Activated T-helper 1 cell treated with anti-CD3 and anti-CD28 coated beads, Interleukin-2, amount 50 U/mL, for 16 hours (primary cell): ENCODE measurements around the gene RTBDN.
"Not testable (repeated sequence)": the region's sequence is repeated elsewhere in the genome, so short reads cannot be mapped to it uniquely, and the experiment has no call there.

Experiments
- DNase-seq, 2 donors: peaks; one replicate each; pipeline ENCODE4 v3.0.0-alpha.2; 2020; ENCODE audit warnings: low read depth in 1 of 2, low spot score in 1 of 2

Gene RTBDN

GRCh38 chr19:12825254-12826131 is 8.9 kb downstream of the RTBDN start:
- no peak for DNase-seq

- no peak for DNase-seq
These were observed 12.6 kb downstream of the RTBDN start for GRCh38 chr19:12821761-12822160.

- DNase-seq: not testable (repeated sequence)
These were observed 16.6 kb downstream of the RTBDN start for GRCh38 chr19:12817810-12818209.

- DNase-seq: not testable (repeated sequence)
These were observed 17.2 kb downstream of the RTBDN start for GRCh38 chr19:12817188-12817587.

GRCh38 chr19:12815088-12815487 is 19.3 kb downstream of the RTBDN start:
- DNase-seq: no peak

GRCh38 chr19:12806242-12807081 is 27.9 kb downstream of the RTBDN start, which contains the start of gene RNASEH2A:
Gene RNASEH2A, plus strand, starts transcription at chr19:12806584. Its CDS starts 90 bp downstream, at chr19:12806674.
- peak; percentile 69 to 81 for DNase-seq

GRCh38 chr19:12804051-12804450 is 30.3 kb downstream of the RTBDN start:
- DNase-seq: no peak

- no peak for DNase-seq
These were observed 31.9 kb downstream of the RTBDN start for GRCh38 chr19:12802267-12803106.

- peak; percentile 63 to 64 for DNase-seq
These were observed 32.7 kb downstream of the RTBDN start, which contains the start of the genes PRDX2 and THSD8 for GRCh38 chr19:12801466-12802266. Gene PRDX2, minus strand, starts transcription at chr19:12801800. Its CDS starts 539 bp downstream, at chr19:12801261. Gene THSD8, plus strand, starts transcription at chr19:12802069. Its CDS starts 3 bp downstream, at chr19:12802072.

GRCh38 chr19:12800923-12801465 is 33.4 kb downstream of the RTBDN start:
- DNase-seq: no peak

GRCh38 chr19:12800466-12800770 is 34.0 kb downstream of the RTBDN start:
- no peak for DNase-seq

GRCh38 chr19:12799742-12800465 is 34.5 kb downstream of the RTBDN start:
- DNase-seq: no peak

- not testable (repeated sequence) for DNase-seq
These were observed 36.8 kb downstream of the RTBDN start for GRCh38 chr19:12797607-12798006.

- no peak for DNase-seq
These were observed 37.2 kb downstream of the RTBDN start for GRCh38 chr19:12797141-12797587.

GRCh38 chr19:12796146-12797071 is 38.0 kb downstream of the RTBDN start:
- DNase-seq: peak; percentile 55 to 63

- DNase-seq: no peak
These were observed 39.4 kb downstream of the RTBDN start for GRCh38 chr19:12794971-12795381.

- no peak for DNase-seq
These were observed 40.0 kb downstream of the RTBDN start for GRCh38 chr19:12794196-12794941.
